ENCODE results near the gene MCRIP2.

MCRIP2 gene

GRCh38 chr16:636206-637080 lies 5.2 kb upstream of the MCRIP2 start, which contains the start of gene METTL26:
Gene METTL26 (minus strand): TSS chr16:636305. CDS start chr16:636290, 15 bp downstream.
- Mint-ChIP-seq H3K27me3 (no peaks in the 10 kb centered on the region), H3K36me3 (no peaks in the 10 kb centered on the region), H3K4me1 (peaks cover 8% of the 10 kb centered on the region), H3K9me3 (no peaks in the 10 kb centered on the region), H3K4me3 (peak within 1 kb of the TSS; percentile 93), H3K27ac (peak within 1 kb of the TSS; percentile 100)

- H3K4me3 Mint-ChIP-seq: peak overlapping the region; percentile 93
- peak overlapping the region; percentile 100 for H3K27ac Mint-ChIP-seq
- peaks cover 8% of the 10 kb centered on the region for H3K4me1 Mint-ChIP-seq
- no peaks in the 10 kb centered on the region for H3K9me3 Mint-ChIP-seq
- no peaks in the 10 kb centered on the region for H3K36me3 Mint-ChIP-seq
- H3K27me3 Mint-ChIP-seq: no peaks in the 10 kb centered on the region
Observed at GRCh38 chr16:637081-638018, 4.3 kb upstream of the MCRIP2 start.

GRCh38 chr16:638034-638543 lies 3.5 kb upstream of the MCRIP2 start:
- no peak overlapping the region for H3K27ac Mint-ChIP-seq
- H3K4me1 Mint-ChIP-seq: peaks cover 8% of the 10 kb centered on the region
- H3K4me3 Mint-ChIP-seq: peak overlapping the region; percentile 15
- no peaks in the 10 kb centered on the region for H3K36me3 Mint-ChIP-seq
- no peaks in the 10 kb centered on the region for H3K9me3 Mint-ChIP-seq
- H3K27me3 Mint-ChIP-seq: no peaks in the 10 kb centered on the region

- Mint-ChIP-seq H3K36me3 (no peaks in the 10 kb centered on the region), H3K9me3 (no peaks in the 10 kb centered on the region), H3K4me3 (no peak overlapping the region), H3K27ac (no peak overlapping the region), H3K27me3 (no peaks in the 10 kb centered on the region), H3K4me1 (peaks cover 8% of the 10 kb centered on the region)
Observed at GRCh38 chr16:638836-639235, 2.8 kb upstream of the MCRIP2 start.

- Mint-ChIP-seq H3K4me1 (peaks cover 13% of the 10 kb centered on the region), H3K27me3 (no peaks in the 10 kb centered on the region), H3K4me3 (peak overlapping the region; percentile 44), H3K27ac (no peak overlapping the region), H3K9me3 (no peaks in the 10 kb centered on the region), H3K36me3 (no peaks in the 10 kb centered on the region)
Observed at GRCh38 chr16:640614-641013, 1.0 kb upstream of the MCRIP2 start.

GRCh38 chr16:642189-643049 lies 791 bp downstream of the MCRIP2 start:
- Mint-ChIP-seq H3K9me3 (no peaks in the 10 kb centered on the region), H3K27ac (no peak overlapping the region)

GRCh38 chr16:643050-643368 lies 1.4 kb downstream of the MCRIP2 start:
- H3K4me3 Mint-ChIP-seq: peak overlapping the region; percentile 80
- H3K4me1 Mint-ChIP-seq: peaks cover 9% of the 10 kb centered on the region
- H3K27ac Mint-ChIP-seq: no peak overlapping the region
- no peaks in the 10 kb centered on the region for H3K27me3 Mint-ChIP-seq
- H3K9me3 Mint-ChIP-seq: no peaks in the 10 kb centered on the region
- no peaks in the 10 kb centered on the region for H3K36me3 Mint-ChIP-seq

More at GRCh38 chr16:642189-643049, 791 bp downstream of the MCRIP2 start:
- Mint-ChIP-seq H3K4me1 (peaks cover 9% of the 10 kb centered on the region), H3K4me3 (peak overlapping the region; percentile 80), H3K36me3 (no peaks in the 10 kb centered on the region), H3K27me3 (no peaks in the 10 kb centered on the region)

- Mint-ChIP-seq H3K4me3 (peak overlapping the region; percentile 80), H3K27ac (no peak overlapping the region), H3K27me3 (no peaks in the 10 kb centered on the region), H3K4me1 (peaks cover 9% of the 10 kb centered on the region), H3K9me3 (no peaks in the 10 kb centered on the region), H3K36me3 (no peaks in the 10 kb centered on the region)
Observed at GRCh38 chr16:644556-644955, 2.9 kb downstream of the MCRIP2 start.

GRCh38 chr16:645852-646678 lies 4.4 kb downstream of the MCRIP2 start:
- no peak overlapping the region for H3K4me3 Mint-ChIP-seq
- H3K4me1 Mint-ChIP-seq: peaks cover 9% of the 10 kb centered on the region

GRCh38 chr16:646679-647172 lies 5.1 kb downstream of the MCRIP2 start:
- Mint-ChIP-seq H3K36me3 (no peaks in the 10 kb centered on the region), H3K4me3 (no peak overlapping the region)

More at GRCh38 chr16:645852-646678, 4.4 kb downstream of the MCRIP2 start:
- no peaks in the 10 kb centered on the region for H3K9me3 Mint-ChIP-seq
- H3K27me3 Mint-ChIP-seq: no peaks in the 10 kb centered on the region
- no peaks in the 10 kb centered on the region for H3K36me3 Mint-ChIP-seq
- no peak overlapping the region for H3K27ac Mint-ChIP-seq

GRCh38 chr16:647173-647902 lies 5.7 kb downstream of the MCRIP2 start:
- Mint-ChIP-seq H3K27me3 (no peaks in the 10 kb centered on the region), H3K4me3 (no peak overlapping the region), H3K9me3 (no peaks in the 10 kb centered on the region), H3K4me1 (peaks cover 9% of the 10 kb centered on the region), H3K36me3 (no peaks in the 10 kb centered on the region), H3K27ac (no peak overlapping the region)

More at GRCh38 chr16:646679-647172, 5.1 kb downstream of the MCRIP2 start:
- Mint-ChIP-seq H3K4me1 (peaks cover 9% of the 10 kb centered on the region), H3K27me3 (no peaks in the 10 kb centered on the region), H3K27ac (no peak overlapping the region), H3K9me3 (no peaks in the 10 kb centered on the region)

GRCh38 chr16:648071-648780 lies 6.6 kb downstream of the MCRIP2 start:
- peak overlapping the region; percentile 62 for H3K27ac Mint-ChIP-seq
- no peaks in the 10 kb centered on the region for H3K36me3 Mint-ChIP-seq
- H3K27me3 Mint-ChIP-seq: no peaks in the 10 kb centered on the region
- peaks cover 9% of the 10 kb centered on the region for H3K4me1 Mint-ChIP-seq
- H3K4me3 Mint-ChIP-seq: peak overlapping the region; percentile 82
- no peaks in the 10 kb centered on the region for H3K9me3 Mint-ChIP-seq
